ENCODE data around the gene PBLD.

Gene PBLD

DNA sequence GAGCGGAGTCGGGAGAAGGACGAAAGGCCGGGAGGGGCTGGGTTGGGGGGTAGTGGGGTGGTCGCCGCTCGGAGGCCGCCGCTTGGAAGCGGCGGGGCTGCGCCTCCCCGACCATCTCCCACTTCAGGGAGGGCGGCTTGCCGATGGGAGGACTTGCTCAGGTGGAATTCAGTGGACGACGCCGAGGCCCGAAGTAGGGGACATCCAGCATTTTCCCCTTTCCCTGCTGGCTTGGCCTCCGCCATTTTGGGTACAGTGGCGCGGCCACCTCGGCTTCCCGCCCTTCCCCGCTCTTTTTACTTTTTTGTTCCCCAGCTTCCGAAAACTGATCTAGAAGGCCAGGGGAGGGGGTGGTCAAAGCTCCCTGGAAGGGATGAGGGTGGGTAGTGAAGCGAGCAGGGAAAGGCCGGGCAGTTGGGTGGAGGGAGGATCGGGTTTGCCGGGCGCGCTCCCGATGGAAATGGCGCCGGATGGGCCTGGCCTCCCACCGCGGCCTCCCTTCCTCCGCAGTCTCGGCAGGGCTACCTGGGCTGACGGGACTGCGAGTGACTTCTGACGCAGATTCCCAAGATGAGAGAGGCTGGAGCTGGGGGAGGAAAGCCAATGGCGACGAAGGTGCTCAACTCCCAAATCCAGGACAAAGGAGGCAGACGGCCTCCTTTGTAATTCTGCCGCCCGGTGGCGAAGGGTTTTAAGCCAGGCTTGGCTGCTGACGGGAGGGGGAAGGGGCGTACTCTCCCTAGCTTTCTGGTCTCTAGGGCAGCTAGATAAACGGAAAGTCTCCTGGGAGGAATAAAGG, at the start of gene PBLD:
PBLD (minus strand) TSS at position 670 of the 799 bp plus-strand sequence. CDS start 26,084 bp downstream, outside the sequence.
- FAIRE-seq, result no peak

DNA sequence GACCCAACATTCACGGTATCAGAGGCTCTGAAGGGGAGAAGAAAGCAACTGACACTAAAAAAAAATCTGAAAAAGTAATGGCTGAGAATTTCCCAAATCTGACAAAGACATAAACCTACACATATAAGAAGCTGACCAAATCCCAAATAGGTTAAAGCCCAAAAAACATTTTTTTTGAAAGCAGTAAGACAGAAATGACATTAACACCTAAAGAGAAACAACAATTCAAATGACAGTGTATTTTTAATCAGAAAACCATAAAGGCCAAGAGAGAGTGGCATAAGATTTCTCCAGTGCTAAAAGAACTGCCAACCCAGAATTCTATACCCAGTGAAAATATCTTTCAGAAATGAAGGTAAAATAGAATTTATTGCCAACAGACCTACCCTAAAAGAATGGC, 38.9 kb upstream of the PBLD start:
- no peak for FAIRE-seq
- no peak for DNase-seq (ENCODE audit: low spot score)

More for the DNA sequence above, at the start of gene PBLD:
- DNase-seq (ENCODE audit: low spot score), result peak; percentile 81

DNA sequence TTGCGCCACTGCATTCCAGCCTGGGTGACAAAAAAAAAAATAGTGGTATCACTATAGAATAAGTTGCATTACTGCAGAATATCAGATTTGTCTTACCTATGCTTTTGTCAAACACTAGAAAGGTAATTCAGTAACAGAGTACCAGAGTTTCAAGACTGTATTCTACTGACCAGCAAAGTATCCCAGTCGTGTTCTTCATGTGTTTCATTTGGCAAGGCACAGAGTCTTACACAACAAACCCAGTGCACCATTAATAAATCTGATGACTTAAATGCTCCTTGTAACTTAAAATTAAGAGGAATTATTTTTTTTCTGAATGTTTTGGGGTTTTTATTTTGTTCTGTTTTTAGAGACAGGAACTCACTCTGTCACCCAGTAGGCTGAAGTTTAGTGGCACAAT, 34.4 kb upstream of the PBLD start:
- no peak for FAIRE-seq
- no peak for DNase-seq (ENCODE audit: low spot score)

DNA sequence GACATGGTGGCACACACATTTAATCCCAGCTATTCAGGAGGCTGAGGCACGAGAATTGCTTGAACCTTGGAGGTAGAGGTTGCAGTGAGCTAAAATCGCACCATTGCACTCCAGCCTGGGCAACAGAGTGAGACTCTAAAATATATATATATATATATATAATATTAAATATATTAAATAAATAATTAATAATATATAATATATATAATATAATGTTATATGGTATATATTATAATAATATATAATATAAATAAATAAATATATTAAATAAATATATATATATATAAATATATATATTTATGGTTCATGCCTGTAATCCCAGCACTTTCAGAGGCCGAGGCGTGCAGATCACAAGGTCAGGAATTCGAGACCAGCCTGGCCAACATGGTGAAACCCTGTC, 33.9 kb upstream of the PBLD start:
- FAIRE-seq, result no peak
- DNase-seq (ENCODE audit: low spot score), result no peak

DNA sequence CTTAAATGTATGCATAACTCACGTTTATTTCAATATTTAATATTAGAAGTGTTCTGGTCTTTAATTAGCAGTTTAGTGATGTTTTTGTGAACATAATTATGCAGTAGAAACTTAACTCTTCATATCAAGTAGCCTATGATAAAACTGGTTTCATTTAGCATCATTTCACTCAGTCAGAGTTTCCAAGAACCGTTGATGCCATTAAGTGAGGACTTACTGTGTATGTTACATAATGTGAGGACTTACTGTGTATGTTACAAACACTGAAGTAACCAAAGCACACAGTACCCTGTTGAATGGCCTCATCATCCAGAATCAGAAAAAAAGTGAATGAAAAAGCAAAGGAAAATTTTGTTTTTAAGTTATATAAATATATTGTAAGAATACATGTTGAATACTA, 32.9 kb upstream of the PBLD start:
- FAIRE-seq (no peak), DNase-seq (ENCODE audit: low spot score) (no peak)

DNA sequence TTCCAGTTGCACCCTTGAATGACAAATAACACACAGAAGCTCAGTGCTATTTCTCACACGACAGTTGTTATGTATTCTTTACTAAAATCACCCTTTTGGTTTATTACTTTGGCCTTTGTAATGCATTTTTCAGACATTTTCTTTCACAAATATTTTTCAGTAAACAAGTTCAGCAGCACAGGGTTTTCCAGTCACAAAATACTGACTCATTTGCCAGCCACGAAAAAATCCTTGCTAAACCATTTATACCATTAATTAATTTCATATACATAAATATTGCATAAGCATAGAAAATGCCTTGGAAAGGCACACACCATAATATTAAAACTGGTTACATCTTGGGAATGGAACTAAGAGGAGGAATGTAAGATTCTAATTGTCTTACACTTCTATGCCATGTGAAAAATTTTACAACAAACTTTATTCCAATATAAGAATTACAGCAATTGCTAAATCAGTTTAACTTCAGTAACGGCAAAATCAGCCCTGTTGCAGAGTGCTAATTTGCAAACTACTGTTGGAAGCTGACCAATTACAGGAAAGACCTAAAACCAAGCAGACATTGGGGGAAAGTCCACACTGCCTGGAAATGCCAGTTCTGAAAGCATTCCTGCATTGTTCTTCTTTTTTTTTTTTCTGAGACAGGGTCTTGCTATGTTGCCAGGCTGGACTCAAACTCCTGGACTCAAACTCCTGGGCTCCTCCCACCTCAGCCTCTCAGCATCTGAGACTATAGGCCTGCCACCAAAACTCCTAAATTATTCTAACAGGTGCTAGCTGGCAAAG, 31.6 kb upstream of the PBLD start:
- FAIRE-seq, result no peak
- DNase-seq (ENCODE audit: low spot score), result no peak

DNA sequence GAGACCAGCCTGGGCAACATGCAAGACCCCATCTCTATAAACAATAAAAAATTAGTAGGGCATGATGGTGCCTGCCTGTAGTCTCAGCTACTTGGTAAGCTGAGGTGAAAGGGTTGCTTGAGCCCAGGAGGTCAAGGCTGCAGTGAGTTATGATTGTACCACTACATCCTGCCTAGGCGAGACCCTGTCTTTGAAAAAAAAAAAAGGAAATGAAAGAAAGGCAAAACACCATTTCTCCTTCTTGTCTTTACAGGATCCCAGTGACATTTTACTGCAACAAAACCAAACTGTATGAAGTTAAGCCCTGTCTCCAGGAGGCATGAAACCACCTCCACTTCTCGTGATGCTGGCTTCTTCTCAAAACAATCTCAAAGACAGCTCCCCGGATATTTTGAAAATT, 29.9 kb upstream of the PBLD start:
- DNase-seq (ENCODE audit: low spot score) (no peak), FAIRE-seq (no peak)

DNA sequence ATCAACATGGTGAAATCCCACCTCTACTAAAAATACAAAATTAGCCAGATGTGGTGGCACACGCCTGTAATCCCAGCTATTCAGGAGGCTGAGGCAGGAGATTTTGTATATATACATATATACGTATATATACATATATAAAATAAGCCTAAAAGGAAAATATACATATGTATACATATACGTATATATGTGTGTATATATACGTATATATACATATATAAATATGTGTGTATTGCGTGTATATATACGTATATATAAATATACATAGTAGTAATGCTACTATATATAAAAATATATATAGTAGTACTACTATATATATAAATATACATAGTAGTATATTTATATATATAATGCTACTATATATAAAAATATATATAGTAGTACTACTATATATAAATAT, 26.5 kb upstream of the PBLD start:
- no peak for FAIRE-seq
- DNase-seq (ENCODE audit: low spot score), result no peak

DNA sequence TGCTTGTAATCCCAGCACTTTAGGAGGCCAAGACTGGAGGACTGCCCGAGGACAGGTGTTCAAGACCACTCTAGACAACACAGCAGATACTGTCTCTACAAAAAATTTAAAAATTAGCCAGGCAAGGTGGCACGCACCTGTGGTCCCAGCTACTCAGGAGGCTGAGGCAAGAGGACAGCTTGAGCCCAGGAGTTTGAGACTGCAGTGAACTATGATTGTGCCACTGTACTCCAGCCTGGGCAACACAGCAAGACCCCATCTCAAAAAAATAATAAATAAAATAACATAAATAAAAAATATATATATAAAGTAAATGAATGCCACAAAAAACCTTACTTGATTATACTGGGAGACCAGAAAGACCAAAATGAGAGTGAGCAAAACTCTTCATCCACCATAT, 20.8 kb upstream of the PBLD start:
- DNase-seq (ENCODE audit: low spot score), result no peak
- no peak for FAIRE-seq

DNA sequence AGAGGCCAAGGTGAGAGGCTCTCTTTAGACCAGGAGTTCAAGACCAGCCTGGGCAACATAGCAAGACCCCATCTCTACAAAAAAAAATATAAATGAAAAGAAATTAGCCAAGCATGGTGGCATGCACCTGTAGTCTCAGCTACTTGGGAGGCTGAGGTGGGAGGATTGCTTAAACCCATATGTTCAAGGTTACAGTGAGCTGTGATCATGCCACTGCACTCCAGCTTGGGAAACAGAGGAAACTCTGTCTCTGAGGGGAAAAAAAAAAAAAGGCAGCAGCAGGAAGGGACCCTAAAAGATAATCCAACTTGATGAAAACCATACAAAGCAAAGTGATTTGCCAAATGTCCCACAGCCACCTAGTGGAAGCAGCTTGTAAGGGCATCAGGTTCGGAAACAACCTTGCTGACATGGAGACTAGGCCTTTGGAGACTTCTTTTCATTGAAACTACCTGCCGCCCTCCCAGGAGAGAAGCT, 15.6 kb upstream of the PBLD start:
- DNase-seq (ENCODE audit: low spot score) (peak; percentile 60), FAIRE-seq (peak; percentile 52)

DNA sequence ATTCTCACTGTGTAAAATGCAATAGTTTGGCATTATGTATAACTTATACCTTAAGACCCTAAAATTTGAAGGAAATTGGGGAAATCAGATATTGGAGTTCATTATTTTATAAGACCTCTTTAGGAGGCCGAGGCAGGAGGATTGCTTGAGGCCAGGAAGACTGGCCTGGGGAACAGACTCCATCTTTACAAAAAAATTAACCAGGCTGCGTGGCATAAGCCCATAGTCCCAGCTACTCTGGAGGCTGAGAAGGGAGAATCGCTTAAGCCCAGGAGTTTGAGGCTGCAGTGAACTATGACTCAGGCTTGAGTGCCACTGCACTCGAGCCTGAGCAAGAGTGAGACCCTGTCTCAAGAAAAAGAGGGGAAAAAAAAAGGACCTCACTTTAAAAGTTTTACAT, 14.0 kb upstream of the PBLD start:
- no peak for FAIRE-seq
- no peak for DNase-seq (ENCODE audit: low spot score)

DNA sequence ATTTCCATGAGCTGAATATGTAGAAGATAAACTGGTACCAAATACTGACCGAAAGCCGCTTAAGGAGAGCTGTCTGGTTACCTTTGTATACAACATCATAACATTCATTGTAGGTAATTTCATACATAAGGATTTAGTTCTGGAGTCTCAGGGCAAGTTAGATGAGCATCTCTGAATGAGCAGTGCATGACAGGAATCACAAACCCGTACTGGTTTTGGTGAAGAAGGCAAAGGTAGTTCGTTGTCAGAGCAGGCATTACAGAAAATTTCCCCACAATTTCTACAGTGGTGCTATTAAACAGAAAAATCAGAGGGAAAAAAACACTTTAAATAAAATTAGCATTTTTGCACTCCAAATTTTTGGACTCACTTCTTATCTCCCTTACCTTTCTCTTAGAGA, 12.9 kb upstream of the PBLD start:
- no peak for DNase-seq (ENCODE audit: low spot score)
- FAIRE-seq, result no peak

DNA sequence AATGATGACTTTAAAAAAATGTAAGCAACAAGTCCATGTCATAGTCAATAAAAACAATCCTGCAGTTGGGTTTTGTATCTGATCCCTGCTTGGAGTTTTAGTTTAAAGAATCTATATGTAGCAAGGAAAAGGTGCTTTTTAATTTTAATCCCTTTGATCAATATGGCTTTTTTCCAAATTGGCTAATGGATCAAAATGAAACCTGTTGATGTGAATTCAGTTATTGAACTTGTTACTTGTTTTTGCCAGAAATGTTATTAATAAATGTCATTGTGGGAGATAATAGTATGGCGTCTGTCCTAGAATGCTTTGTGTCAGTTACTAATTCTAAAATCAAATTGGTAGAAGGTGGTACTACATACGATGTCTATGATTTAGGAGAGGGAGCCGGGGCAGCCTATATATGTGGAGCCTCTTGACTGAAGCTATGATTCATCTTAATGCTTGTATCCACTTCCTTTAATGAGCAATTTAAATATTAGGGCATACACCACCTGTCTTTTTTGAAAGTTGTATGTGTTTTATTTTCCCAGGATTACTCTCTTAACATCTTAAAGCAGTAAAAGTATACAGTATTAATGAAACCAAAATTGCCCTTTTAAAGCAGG, 10.3 kb upstream of the PBLD start:
- DNase-seq (ENCODE audit: low spot score) (no peak), FAIRE-seq (no peak)

DNA sequence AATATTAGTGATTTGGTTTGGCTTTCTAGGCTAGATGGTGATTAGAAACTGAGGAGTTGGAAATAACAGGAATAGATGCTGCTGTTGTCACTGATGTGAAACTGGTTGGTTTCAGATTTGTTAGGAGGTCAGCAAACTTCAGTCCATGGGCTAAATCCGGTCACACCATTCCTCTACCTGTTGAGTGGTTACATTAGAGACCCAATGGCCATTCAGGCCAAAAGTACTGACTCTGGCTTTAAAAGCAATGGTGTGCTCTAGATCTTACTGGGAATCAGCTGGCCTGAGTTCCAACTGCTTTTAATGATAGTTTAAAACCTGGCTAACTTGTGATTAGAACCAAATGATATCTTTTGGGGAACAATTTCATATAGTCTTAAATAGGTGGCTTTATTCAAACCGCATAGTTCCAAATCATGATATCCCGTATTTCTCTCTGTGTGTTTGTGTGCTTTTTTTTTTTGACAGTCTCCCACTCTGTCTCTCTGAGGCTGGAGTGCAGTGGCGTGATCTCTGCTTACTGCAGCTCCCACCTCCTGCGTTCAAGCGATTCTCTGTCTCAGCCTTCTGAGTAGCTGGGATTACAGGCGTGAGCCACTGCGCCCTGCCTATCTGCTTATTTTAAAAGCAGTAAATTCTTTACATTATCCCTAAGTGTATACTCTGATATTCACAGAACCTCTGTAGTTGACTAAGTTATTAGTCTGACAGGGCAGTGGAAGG, 7.8 kb upstream of the PBLD start:
- FAIRE-seq, result peak; percentile 70
- DNase-seq (ENCODE audit: low spot score), result no peak

DNA sequence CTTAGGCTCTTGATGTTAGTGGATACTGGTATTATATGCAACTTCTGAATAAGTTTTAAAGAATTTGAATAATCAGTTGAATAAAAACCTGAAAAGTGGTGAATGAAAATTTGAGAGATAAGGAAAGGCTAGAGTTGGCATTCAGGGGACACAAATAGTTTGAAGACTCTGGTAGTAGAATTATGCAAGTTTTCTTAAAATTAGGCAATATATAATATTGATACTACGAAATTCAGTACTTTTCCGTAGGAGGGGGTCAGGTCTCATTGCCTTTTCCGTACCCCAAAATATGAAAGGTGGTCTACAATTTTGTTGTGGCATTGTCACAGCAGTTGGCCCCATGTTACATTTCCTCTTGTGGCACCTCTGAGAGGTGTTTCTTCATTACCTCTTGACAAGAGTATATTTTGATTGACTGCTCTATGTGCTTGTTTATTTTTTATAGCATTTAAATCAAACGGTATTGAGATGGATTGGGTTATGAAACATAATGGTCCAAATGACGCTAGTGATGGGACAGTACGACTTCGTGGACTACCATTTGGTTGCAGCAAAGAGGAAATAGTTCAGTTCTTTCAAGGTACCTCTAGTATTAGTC, 4.1 kb upstream of the PBLD start:
- DNase-seq (ENCODE audit: low spot score) (no peak), FAIRE-seq (no peak)

DNA sequence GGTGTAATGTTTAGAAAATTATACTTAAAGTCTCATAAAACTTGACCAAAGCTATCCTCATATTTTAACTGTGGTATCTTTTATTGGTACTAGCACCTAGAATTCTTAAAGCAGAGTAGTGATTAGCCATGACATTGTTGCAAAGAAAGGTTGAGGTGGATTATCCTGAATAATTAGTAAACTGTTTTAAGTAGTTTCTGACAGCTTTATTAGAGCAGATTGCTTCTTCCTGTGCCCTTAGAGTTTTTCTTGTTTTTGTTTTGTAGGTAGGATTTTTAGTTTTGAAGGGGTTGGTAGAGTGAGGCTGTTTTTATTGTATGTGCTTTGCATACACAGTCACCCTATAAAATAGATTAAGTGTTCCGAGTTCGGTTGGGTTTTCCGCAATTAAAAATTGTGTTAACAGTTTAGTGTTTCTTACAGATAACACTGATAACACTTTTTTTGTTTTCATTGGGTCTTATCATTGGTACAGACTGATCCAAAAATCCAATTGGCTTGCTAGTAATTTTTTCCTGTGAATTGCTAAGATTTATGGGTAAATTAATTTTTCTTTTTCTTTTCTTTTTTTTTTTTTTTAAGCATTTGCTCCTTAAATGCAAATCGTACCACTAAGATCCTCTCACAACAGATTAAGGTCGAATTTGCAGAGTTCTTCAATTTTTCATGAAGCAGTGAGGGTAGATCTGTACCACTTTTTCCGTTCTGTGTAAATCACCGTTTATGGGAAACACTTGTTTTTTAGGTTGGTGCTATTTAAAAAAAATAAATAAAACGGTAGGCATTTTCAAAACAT, 2.1 kb upstream of the PBLD start:
- FAIRE-seq, result no peak

DNA sequence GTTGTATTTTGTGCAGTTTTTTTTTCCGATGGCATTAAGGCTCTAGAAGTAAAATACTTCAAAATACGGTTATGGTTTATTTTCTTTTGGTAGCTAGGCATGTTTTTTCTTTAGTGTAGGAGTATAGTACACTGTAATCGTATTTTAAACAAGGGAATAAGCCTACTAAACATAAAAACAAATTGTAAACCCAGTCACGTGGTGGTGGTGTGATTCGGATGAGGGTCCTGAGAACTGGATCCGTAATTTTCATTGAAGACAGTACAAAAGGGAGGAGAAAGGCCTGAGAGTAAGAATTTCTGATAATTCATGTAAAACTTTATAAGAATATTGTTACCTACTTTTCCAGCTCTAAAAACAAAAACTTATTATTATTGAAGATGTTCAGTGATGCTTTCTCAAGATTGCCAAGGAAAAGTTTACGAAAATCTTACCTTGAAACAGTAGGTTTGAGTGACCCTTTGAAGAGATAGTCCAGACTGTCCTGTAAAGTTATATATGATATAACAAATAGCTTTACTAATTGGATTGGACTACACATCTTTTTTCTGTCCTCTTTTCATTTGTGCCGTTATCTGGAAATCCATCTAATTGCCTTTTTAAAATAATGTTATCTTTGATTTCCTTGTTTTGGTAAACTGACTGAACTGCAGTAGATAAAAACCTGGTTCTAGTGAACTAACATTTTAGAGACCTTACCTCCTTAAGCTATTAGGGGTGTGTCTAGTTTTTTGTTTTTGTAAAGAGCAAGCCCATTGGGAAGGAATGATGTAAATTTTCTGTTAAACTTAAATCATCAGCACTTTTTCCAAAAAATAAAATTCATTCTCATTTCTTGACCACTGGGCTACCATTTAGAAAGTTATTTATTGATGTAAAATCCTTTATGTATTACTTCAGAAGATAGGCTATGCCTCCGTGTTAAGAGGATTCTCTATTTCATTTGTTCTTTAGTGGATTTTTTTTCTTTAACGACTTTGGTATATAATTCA, 1.0 kb upstream of the PBLD start:
- FAIRE-seq (no peak), DNase-seq (ENCODE audit: low spot score) (no peak)

More for the DNA sequence above, 2.1 kb upstream of the PBLD start:
- no peak for DNase-seq (ENCODE audit: low spot score)

DNA sequence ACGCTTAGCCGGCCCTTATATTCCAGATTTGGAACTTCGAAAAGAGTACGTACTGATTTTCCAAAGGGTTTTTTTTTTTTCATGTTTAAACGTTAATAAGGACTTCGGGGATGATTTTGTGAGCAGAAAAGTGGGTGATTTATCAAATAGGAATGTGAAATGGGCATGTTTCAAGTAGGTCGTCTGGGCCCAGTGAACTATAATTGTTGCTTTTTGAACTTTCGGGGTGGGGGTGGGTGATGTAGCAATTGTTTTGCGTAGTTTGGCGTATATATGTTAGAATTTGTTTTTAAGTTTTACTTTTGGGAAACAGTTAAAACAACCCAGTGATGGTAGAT, 299 bp upstream of the PBLD start:
- DNase-seq (ENCODE audit: low spot score), result no peak
- no peak for FAIRE-seq
